GM12878 (cell line): Measurements from ENCODE around the gene GRIFIN. TPM values are rescaled to one million over a fixed set of nuclear protein-coding genes. Genes with fewer than 3 reads are reported as not detected.

Experiments
- ATAC-seq: fragments of 200-7000 bp; cut with Tn5 transposase; 3 replicates; pipeline ENCODE4 v1.9.1; 2020; ENCODE audit warnings: mild to moderate bottlenecking, moderate library complexity
- BruUV-seq: library from RNA; stranded (reverse); fragments of 400-500 nt; replicated peaks from 2 replicates; lab custom pipeline; 2021; lab: Mats Ljungman, UMichigan
- CTCF ChIA-PET: fragments of 300-600 bp; sonication (Branson Sonifier 250); formaldehyde crosslinking; extraction: SDS; loops from one replicate; lab custom pipeline; 2021; ENCODE audit warnings: inconsistent platforms; lab: Yijun Ruan, JAX
- POLR2A ChIA-PET: fragments of 350-600 bp; formaldehyde crosslinking; extraction: SDS; loops from one replicate; lab custom pipeline; 2021; ENCODE audit warnings: inconsistent platforms; lab: Charles Lee
- RAD21 ChIA-PET: fragments of 300-600 bp; sonication (Branson Sonifier 250); formaldehyde crosslinking; loops from one replicate; lab custom pipeline; 2023; ENCODE audit warnings: antibody characterized with exemption; ENCODE audit not compliant: unreplicated experiment; lab: Charles Lee
- SMC1A ChIA-PET: fragments of 300-600 bp; sonication (Branson Sonifier 250); formaldehyde crosslinking; loops from one replicate; lab custom pipeline; 2023; ENCODE audit not compliant: unreplicated experiment, uncharacterized antibody; lab: Charles Lee
- DNase-seq: peaks from one replicate; pipeline ENCODE4 v3.0.0-alpha.2; 2011; ENCODE audit warnings: low read depth, low spot score
- FAIRE-seq: peaks from 3 replicates; lab custom pipeline; 2011; peaks lifted over from hg19 to GRCh38; lab: Jason Lieb, UNC
- H2AFZ ChIP-seq: 2 replicates; pipeline ENCODE4 v1.6.0; 2011; ENCODE audit warnings: low read depth, low read length, control low read depth; ENCODE audit not compliant: control insufficient read depth
- H3K27ac ChIP-seq: 2 replicates; pipeline ENCODE4 v1.5.1; 2011; ENCODE audit warnings: control low read depth; ENCODE audit not compliant: control insufficient read depth, insufficient read depth
- H3K27me3 ChIP-seq, 2 experiments: replicated peaks in 1 of 2; 2 replicates each; pipeline versions ENCODE4 v1.6.0 to v1.6.1; 2011; ENCODE audit warnings: low read length in 1 of 2; ENCODE audit not compliant: control insufficient read depth in 2 of 2, insufficient read depth in 2 of 2
- H3K36me3 ChIP-seq, 2 experiments: 2 replicates each; pipeline ENCODE4 v1.5.1; 2011; ENCODE audit warnings: low read length in 1 of 2; ENCODE audit not compliant: control insufficient read depth in 2 of 2, insufficient read depth in 2 of 2
- H3K4me1 ChIP-seq: 2 replicates; pipeline ENCODE4 v1.6.1; 2011; ENCODE audit warnings: mild to moderate bottlenecking, low read length, moderate library complexity, mixed read lengths; ENCODE audit not compliant: control insufficient read depth, insufficient read depth
- H3K4me2 ChIP-seq: 2 replicates; pipeline ENCODE4 v1.6.0; 2011; ENCODE audit warnings: control low read depth; ENCODE audit not compliant: control insufficient read depth, insufficient read depth
- H3K4me3 ChIP-seq: fragments of 200-600 bp; sonication (generic); 2 replicates; pipeline ENCODE4 v1.5.1; 2016
- H3K79me2 ChIP-seq: 2 replicates; pipeline ENCODE4 v1.6.0; 2011; ENCODE audit warnings: low read length; ENCODE audit not compliant: control insufficient read depth, insufficient read depth
- H3K9ac ChIP-seq: 2 replicates; pipeline ENCODE4 v1.8.0; 2011; ENCODE audit warnings: low read length, control low read depth, mixed read lengths; ENCODE audit not compliant: control insufficient read depth, insufficient read depth
- H3K9me3 ChIP-seq: replicated peaks from 3 replicates; pipeline ENCODE4 v1.5.1; 2011; ENCODE audit warnings: mild to moderate bottlenecking, low read length; ENCODE audit not compliant: control insufficient read depth, insufficient read depth
- H4K20me1 ChIP-seq: 2 replicates; pipeline ENCODE4 v1.6.0; 2011; ENCODE audit not compliant: control insufficient read depth, insufficient read depth
- BRCA1 ChIP-seq: IDR thresholded peaks from 2 replicates; pipeline ENCODE4 v1.6.1; 2011; ENCODE audit warnings: low read depth, low read length, improper control_type of control experiment
- CBX3 ChIP-seq: fragments of 200-600 bp; sonication (generic); IDR thresholded peaks from 2 replicates; pipeline ENCODE4 v1.6.1; 2016; ENCODE audit warnings: low read depth, borderline replicate concordance
- DPF2 ChIP-seq: fragments of 450-650 bp; IDR thresholded peaks from 2 replicates; pipeline ENCODE4 v1.6.1; 2017; ENCODE audit warnings: mild to moderate bottlenecking
- E2F4 ChIP-seq: IDR thresholded peaks from 2 replicates; pipeline ENCODE4 v1.6.1; 2012; ENCODE audit warnings: low read depth, low read length, improper control_type of control experiment
- GABPA ChIP-seq: IDR thresholded peaks from 2 replicates; pipeline ENCODE4 v1.6.1; 2014; ENCODE audit warnings: antibody characterized with exemption, low read depth, mild to moderate bottlenecking, inconsistent platforms
- HCFC1 ChIP-seq: fragments of 150-350 bp; IDR thresholded peaks from 2 replicates; pipeline ENCODE4 v1.6.1; 2014; ENCODE audit warnings: low read length
- IKZF1 ChIP-seq: fragments of 450-650 bp; conservative IDR thresholded peaks from 2 replicates; pipeline ENCODE4 v1.6.1; 2017; ENCODE audit warnings: antibody characterized with exemption, mild to moderate bottlenecking
- IRF5 ChIP-seq: fragments of 450-650 bp; IDR thresholded peaks from 2 replicates; pipeline ENCODE4 v1.6.1; 2017; ENCODE audit warnings: borderline replicate concordance
- MAX ChIP-seq: IDR thresholded peaks from 2 replicates; pipeline ENCODE4 v1.6.1; 2012; ENCODE audit warnings: low read depth, low read length, improper control_type of control experiment
- MTA2 ChIP-seq: fragments of 450-650 bp; IDR thresholded peaks from 2 replicates; pipeline ENCODE4 v1.6.1; 2016; ENCODE audit warnings: low read depth, mild to moderate bottlenecking, moderate library complexity
- RB1 ChIP-seq: fragments of 450-650 bp; formaldehyde crosslinking; IDR thresholded peaks from 2 replicates; pipeline ENCODE4 v1.6.1; 2017; ENCODE audit warnings: mild to moderate bottlenecking, borderline replicate concordance
- SIN3A ChIP-seq: IDR thresholded peaks from 2 replicates; pipeline ENCODE4 v1.6.1; 2012; ENCODE audit warnings: low read depth, low read length, improper control_type of control experiment
- ZNF274 ChIP-seq: IDR thresholded peaks from one replicate; pipeline ENCODE4 v1.8.0; 2011; ENCODE audit not compliant: insufficient read length, insufficient read depth
- WGBS: methylation state at CpG from one replicate; pipeline ENCODE4 v1.1.6; 2016; ENCODE audit warnings: low lambda C conversion rate; ENCODE audit not compliant: insufficient replicate concordance, insufficient coverage; ENCODE audit errors: missing lambda C conversion rate; 5-methylcytosine and 5-hydroxymethylcytosine counted together
- in situ Hi-C: fragments of 300-500 bp; cut with MboI; formaldehyde crosslinking; loops from 9 replicates; pipeline ENCODE4 v1.14.3; 2018; ENCODE audit warnings: mixed read lengths
- intact Hi-C: fragments of 100-400 bp; cut with micrococcal nuclease; formaldehyde crosslinking; loops from one replicate; pipeline ENCODE4 v1.14.2; 2022; ENCODE audit not compliant: unreplicated experiment
- polyA plus RNA-seq, 11 experiments: library from polyadenylated mRNA; depleted of rRNA in 4 of 11; unstranded in 6 of 11; stranded (reverse) in 5 of 11; fragments of >200 nt; fragmentation: Nextera tagmentation in 4 of 11; fragmentation: Illumina TruSeq in 1 of 11; extraction: Ambion mirVana in 4 of 11; extraction: Trizol in 1 of 11; gene quantifications; 1 replicate in 1 of 11; 2 replicates in 10 of 11; pipeline versions ENCODE4 v1.2.1 to v1.2.3, GENCODE V29; 2011 to 2016; ENCODE audit warnings: inconsistent platforms in 2 of 11, missing spikeins in 2 of 11, low read depth in 1 of 11
- total RNA-seq, 4 experiments: library from RNA; depleted of rRNA in 3 of 4; stranded (reverse); fragments of >200 nt in 3 of 4; fragmentation: Illumina TruSeq in 1 of 4; extraction: Trizol in 1 of 4; gene quantifications; 2 replicates each; pipeline versions ENCODE4 v1.2.1 to v1.2.3, GENCODE V29; 2013 to 2021

The GRIFIN gene
- total and polyA plus RNA-seq, 10 of the 15 experiments (the other 5 are each of a cell fraction or from before 2014, with no cell fraction given): not detected

GRCh38 chr7:2523461-2523936, 47.3 kb upstream of the GRIFIN start (continued):
- no peak for TF ChIP-seq SIN3A
- no peak for TF ChIP-seq E2F4
- no peak for TF ChIP-seq MAX
- no peak for TF ChIP-seq DPF2
- TF ChIP-seq GABPA: no peak
- TF ChIP-seq ZNF274: no peak
- TF ChIP-seq RB1: no peak

GRCh38 chr7:2522780-2523433, 46.7 kb upstream of the GRIFIN start:
- intact Hi-C loops: no loop called here
- no peaks in the 10 kb centered on the region for H3K79me2 ChIP-seq
- H3K9ac ChIP-seq: no peak overlapping the region
- SMC1A ChIA-PET: interaction anchor here (0.7 to 1.5 kb wide), 2 partner anchors 31 to 44 kb away, joined by 3 to 9 read pairs; no protein-coding TSS in a partner anchor
- DNase-seq: no peak
- H3K27ac ChIP-seq: no peak overlapping the region
- no peaks in the 10 kb centered on the region for H3K9me3 ChIP-seq
- H3K4me1 ChIP-seq: peaks cover 21% of the 10 kb centered on the region
- BruUV-seq: no TSS peak
- WGBS: 6% methylated on average over 19 of the region's 19 CpGs
- in situ Hi-C loops: no loop called here
- POLR2A ChIA-PET: interaction anchor here (1.2 kb wide), 1 partner anchor 12 kb away, joined by 5 read pairs; no protein-coding TSS in a partner anchor
- CTCF ChIA-PET: interaction anchor here (1.3 to 2.2 kb wide), 2 partner anchors 43 to 44 kb away, joined by 4 to 7 read pairs; no protein-coding TSS in a partner anchor
- RAD21 ChIA-PET: interaction anchor here (0.8 to 1.5 kb wide), 2 partner anchors 37 to 40 kb away, joined by 3 read pairs; no protein-coding TSS in a partner anchor
- TF ChIP-seq MTA2 (no peak), IKZF1 (no peak), BRCA1 (no peak), IRF5 (no peak), CBX3 (no peak), HCFC1 (no peak), E2F4 (no peak)
- peaks cover 0 to 11% of the 10 kb centered on the region in 2 experiments; a peak in 3 of 4 replicates for H3K27me3 ChIP-seq
- no peaks in the 10 kb centered on the region for H4K20me1 ChIP-seq
- no peaks in the 10 kb centered on the region for H3K36me3 ChIP-seq
- peak overlapping the region; percentile 64 for H3K4me2 ChIP-seq
- H2AFZ ChIP-seq: no peak overlapping the region
- peak; percentile 4 for ATAC-seq
- no peak overlapping the region for H3K4me3 ChIP-seq
- FAIRE-seq: peak; percentile 13
